Measurements from ENCODE around the gene IRF7.
A peak's percentile ranks its signal among the peaks of the same experiment; 100 is the strongest.

The IRF7 gene

GRCh38 chr11:569158-569885 lies 46.4 kb downstream of the IRF7 start:
- no peak for TF ChIP-seq CTCF (IDR thresholded peaks at IDR 0.05; ENCODE audit: low read depth, low read length)
- no peak for DNase-seq (ENCODE audit: extremely low read depth, low read depth)

- TF ChIP-seq CTCF (IDR thresholded peaks at IDR 0.05; ENCODE audit: low read depth, low read length) = no peak
- DNase-seq (ENCODE audit: extremely low read depth, low read depth) = peak; percentile 79
Observed at GRCh38 chr11:568306-569157, 47.2 kb downstream of the IRF7 start.

- no peak for TF ChIP-seq CTCF (IDR thresholded peaks at IDR 0.05; ENCODE audit: low read depth, low read length)
- no peak for DNase-seq (ENCODE audit: extremely low read depth, low read depth)
Observed at GRCh38 chr11:567629-568292, 48.0 kb downstream of the IRF7 start.

GRCh38 chr11:567011-567628 lies 48.6 kb downstream of the IRF7 start:
- DNase-seq (ENCODE audit: extremely low read depth, low read depth) = no peak
- TF ChIP-seq CTCF (IDR thresholded peaks at IDR 0.05; ENCODE audit: low read depth, low read length) = no peak

DNA sequence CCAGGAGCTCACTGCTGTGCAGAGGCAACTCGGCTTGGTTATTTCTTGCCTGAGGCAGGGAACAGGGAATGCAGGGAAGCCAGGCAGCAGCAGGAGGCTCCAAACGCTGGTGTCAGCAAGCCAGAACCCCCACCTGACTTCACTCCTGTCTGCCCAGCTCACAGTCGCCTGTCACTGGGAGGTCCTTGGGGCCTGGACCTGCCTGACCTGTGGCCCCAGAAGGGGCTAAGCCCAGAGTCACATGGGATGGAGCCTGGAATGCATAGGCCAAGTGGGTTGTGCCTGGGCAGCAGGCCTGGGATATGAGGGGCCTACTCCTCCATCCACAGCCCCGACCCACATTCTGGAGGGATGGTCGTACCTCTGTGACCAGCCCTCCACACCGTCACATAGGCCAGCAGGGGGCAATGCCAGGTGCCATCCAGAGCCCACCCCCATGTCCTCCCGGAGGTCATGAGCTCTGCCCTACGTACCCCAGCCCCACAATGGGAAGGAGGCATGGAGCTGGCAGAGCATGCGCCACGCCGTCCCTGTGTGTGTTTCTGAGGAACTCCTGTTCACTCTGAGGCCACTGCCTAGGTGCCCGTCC lies 49.7 kb downstream of the IRF7 start:
- DNase-seq (ENCODE audit: extremely low read depth, low read depth) = no peak
- no peak for TF ChIP-seq CTCF (IDR thresholded peaks at IDR 0.05; ENCODE audit: low read depth, low read length)

DNA sequence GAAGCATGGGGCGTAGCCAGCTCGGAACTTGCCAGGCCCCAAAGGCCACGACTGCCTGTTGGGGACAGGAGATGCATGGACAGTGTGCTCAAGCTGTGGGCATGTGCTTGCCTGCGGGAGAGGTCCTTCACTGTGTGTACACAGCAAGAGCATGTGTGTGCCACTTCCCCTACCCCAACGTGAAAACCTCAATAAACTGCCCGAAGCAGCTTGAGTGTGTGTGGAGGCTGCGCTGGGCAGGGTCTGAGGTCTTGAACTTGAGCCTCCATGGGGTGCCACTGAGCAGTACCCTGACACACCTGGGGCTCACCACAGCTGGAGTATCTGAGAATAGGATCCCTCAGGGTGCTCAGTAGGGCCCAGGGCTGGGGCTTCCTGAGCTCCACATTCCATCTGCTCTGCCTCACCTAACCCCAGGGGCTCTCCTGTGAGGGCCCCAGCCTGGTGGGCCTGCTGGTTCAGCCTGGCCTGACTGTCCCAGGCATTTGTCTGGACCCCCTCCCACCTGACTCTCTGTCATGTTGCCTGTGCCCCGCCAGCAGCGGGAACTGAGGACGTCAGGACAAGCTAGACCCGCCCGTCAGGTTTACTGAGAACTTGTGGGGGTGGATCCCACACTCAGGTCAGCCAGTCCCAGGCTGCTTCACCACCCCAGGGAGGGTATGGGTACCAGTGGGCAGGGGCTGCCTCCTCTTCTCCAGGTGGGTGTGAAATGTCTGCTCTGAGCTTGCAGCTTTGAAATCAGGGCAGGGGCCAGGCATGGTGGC lies 51.8 kb downstream of the IRF7 start:
- no peak for DNase-seq (ENCODE audit: extremely low read depth, low read depth)
- TF ChIP-seq CTCF (IDR thresholded peaks at IDR 0.05; ENCODE audit: low read depth, low read length) = no peak
